Calu3 (cell line): Measurements from ENCODE around the gene PREX1. TPM values are rescaled to one million over a fixed set of nuclear protein-coding genes. Genes with fewer than 3 reads are reported as not detected.

Experiments used
- BruUV-seq: library from RNA; stranded (reverse); fragments of 400-500 nt; replicated peaks from 2 replicates; lab custom pipeline; 2021; lab: Mats Ljungman, UMichigan
- CTCF ChIA-PET: fragments of 300-600 bp; sonication (Branson Sonifier 250); formaldehyde crosslinking; loops from one replicate; lab custom pipeline; 2022; ENCODE audit warnings: antibody characterized with exemption; lab: Charles Lee
- DNase-seq: peaks from one replicate; pipeline ENCODE4 v3.0.0; 2022
- H3K27ac Mint-ChIP-seq: one replicate; pipeline ENCODE4 v1.8.0; 2022; ENCODE audit warnings: mixed read lengths; ENCODE audit not compliant: unreplicated experiment
- H3K27me3 Mint-ChIP-seq: one replicate; pipeline ENCODE4 v1.8.0; 2022; ENCODE audit warnings: mixed read lengths; ENCODE audit not compliant: unreplicated experiment
- H3K36me3 Mint-ChIP-seq: one replicate; pipeline ENCODE4 v1.8.0; 2022; ENCODE audit warnings: mild to moderate bottlenecking, moderate library complexity, mixed read lengths; ENCODE audit not compliant: insufficient read depth, unreplicated experiment
- H3K4me1 Mint-ChIP-seq: one replicate; pipeline ENCODE4 v1.8.0; 2022; ENCODE audit warnings: mild to moderate bottlenecking, low read depth, mixed read lengths; ENCODE audit not compliant: unreplicated experiment
- H3K4me3 Mint-ChIP-seq: one replicate; pipeline ENCODE4 v1.8.0; 2022; ENCODE audit warnings: mild to moderate bottlenecking, low read depth, moderate library complexity, mixed read lengths; ENCODE audit not compliant: unreplicated experiment
- H3K9me3 Mint-ChIP-seq: one replicate; pipeline ENCODE4 v1.8.0; 2022; ENCODE audit warnings: low read depth, mixed read lengths; ENCODE audit not compliant: unreplicated experiment
- CTCF ChIP-seq: fragments of 200-600 bp; IDR thresholded peaks from one replicate; pipeline ENCODE4 v1.8.0; 2022; ENCODE audit warnings: antibody characterized with exemption; ENCODE audit not compliant: unreplicated experiment
- intact Hi-C: fragments of 100-400 bp; cut with micrococcal nuclease; formaldehyde crosslinking; loops from one replicate; pipeline ENCODE4 v1.10.0; 2022; ENCODE audit not compliant: unreplicated experiment
- total RNA-seq: library from RNA; stranded (reverse); gene quantifications from 2 replicates; pipeline ENCODE4 v1.2.3, GENCODE V29; 2022

Gene PREX1
- total RNA-seq, 1 experiment from 2014 or later: 0.31 TPM

GRCh38 chr20:48843057-48843806 lies 15.4 kb upstream of the PREX1 start:
- peaks cover 59% of the 10 kb centered on the region for H3K27me3 Mint-ChIP-seq
- intact Hi-C loops: no loop called here
- H3K27ac Mint-ChIP-seq: no peak overlapping the region
- H3K4me3 Mint-ChIP-seq: no peak overlapping the region
- CTCF ChIA-PET: no interaction called here
- DNase-seq: no peak
- TF ChIP-seq CTCF: no peak
- peaks cover 10% of the 10 kb centered on the region for H3K4me1 Mint-ChIP-seq
- BruUV-seq: no TSS peak
- no peaks in the 10 kb centered on the region for H3K9me3 Mint-ChIP-seq
- H3K36me3 Mint-ChIP-seq: no peaks in the 10 kb centered on the region

DNA sequence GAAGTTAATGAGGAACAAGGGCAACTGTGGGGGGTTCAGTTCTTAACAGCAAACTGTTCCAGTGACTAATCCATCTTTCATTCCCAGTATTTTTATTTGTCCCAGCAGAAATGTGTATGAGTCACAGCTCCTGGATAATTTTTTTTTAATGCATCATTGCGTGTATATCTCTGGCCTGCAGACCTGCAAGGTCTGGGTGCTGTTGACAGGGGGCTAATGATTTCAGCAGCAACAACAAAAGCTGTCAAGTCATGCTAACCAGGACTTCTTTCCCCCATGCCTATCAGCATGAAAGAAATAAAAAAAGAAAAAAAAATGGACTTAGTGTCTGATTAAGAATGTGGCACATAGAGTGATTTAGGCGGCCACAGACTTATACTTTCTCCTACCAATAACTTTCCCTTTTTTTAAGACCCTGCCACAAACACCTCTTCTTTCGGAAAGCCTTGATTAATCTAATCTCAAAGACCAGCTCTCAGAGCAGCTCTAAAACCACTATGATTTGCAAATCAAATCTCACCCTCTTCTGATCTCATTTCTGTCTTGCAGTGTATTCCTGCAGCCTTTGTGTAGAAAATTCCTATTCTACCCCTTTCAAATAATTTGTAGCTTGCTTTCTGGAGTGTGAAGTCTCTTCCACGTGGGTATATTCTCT lies 14.2 kb upstream of the PREX1 start:
- peaks cover 67% of the 10 kb centered on the region for H3K27me3 Mint-ChIP-seq
- H3K9me3 Mint-ChIP-seq: no peaks in the 10 kb centered on the region
- H3K4me3 Mint-ChIP-seq: no peak overlapping the region
- intact Hi-C loops: no loop called here
- TF ChIP-seq CTCF: no peak
- no peak overlapping the region for H3K27ac Mint-ChIP-seq
- CTCF ChIA-PET: no interaction called here
- peaks cover 10% of the 10 kb centered on the region for H3K4me1 Mint-ChIP-seq
- H3K36me3 Mint-ChIP-seq: no peaks in the 10 kb centered on the region
- BruUV-seq: no TSS peak
- DNase-seq: no peak

- Mint-ChIP-seq H3K27ac (no peak overlapping the region), H3K36me3 (no peaks in the 10 kb centered on the region), H3K4me1 (peaks cover 10% of the 10 kb centered on the region), H3K27me3 (peaks cover 67% of the 10 kb centered on the region), H3K9me3 (no peaks in the 10 kb centered on the region), H3K4me3 (no peak overlapping the region)
- intact Hi-C loops: no loop called here
- no peak for DNase-seq
- no TSS peak for BruUV-seq
- CTCF ChIA-PET: no interaction called here
- no peak for TF ChIP-seq CTCF
Observed at GRCh38 chr20:48841196-48841874, 13.5 kb upstream of the PREX1 start.

DNA sequence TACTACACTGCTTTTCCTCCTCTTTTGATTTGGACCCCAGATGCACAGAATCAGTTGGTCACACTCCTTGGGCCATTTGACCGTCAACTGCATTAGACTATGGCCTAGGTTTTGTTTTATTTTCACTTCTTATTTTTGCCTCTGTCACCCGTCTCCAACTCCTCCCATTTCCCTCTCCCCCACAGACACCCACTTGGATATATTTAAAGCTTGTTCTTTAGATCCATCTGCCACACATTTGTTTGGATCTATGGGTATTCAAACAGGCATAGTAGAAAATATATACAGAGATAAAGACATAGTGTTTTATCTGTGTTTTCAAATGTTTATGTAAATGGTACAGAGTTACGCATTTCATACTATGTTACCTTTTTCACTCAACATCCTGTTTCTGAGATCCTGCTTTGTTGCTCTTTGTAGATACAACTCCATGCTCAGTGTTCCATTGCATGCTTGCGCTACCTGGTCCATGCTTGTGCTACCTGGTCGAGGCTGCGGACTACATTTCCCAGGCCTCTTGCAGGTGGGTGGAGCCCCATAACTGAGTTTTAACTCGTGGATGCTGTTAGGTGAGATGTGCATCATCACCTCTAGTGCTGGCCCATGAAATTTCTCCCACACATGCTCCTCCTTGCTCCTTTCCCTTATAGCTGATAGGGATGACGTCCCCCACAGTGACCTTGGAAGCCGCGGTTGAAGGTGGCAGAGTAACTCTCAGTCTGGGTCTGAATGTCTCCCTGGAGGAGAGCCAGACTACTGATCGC lies 11.5 kb upstream of the PREX1 start:
- peaks cover 67% of the 10 kb centered on the region for H3K27me3 Mint-ChIP-seq
- DNase-seq: no peak
- H3K27ac Mint-ChIP-seq: no peak overlapping the region
- intact Hi-C loops: no loop called here
- H3K4me3 Mint-ChIP-seq: no peak overlapping the region
- H3K9me3 Mint-ChIP-seq: no peaks in the 10 kb centered on the region
- CTCF ChIA-PET: no interaction called here
- H3K36me3 Mint-ChIP-seq: no peaks in the 10 kb centered on the region
- no peak for TF ChIP-seq CTCF
- BruUV-seq: no TSS peak
- peaks cover 10% of the 10 kb centered on the region for H3K4me1 Mint-ChIP-seq
